Measurements from ENCODE around the gene TVP23C. TPM values are rescaled to one million over a fixed set of nuclear protein-coding genes. Genes with fewer than 3 reads are reported as not detected.
A peak's percentile ranks its signal among the peaks of the same experiment; 100 is the strongest.
"Not testable (repeated sequence)": the region's sequence is repeated elsewhere in the genome, so short reads cannot be mapped to it uniquely, and the experiment has no call there.

TVP23C gene
- total and polyA plus RNA-seq, 2 of the 8 experiments (the other 6 are each of a cell fraction or from before 2014, with no cell fraction given), result 2.9 to 9.6 TPM

- POLR2A ChIA-PET (ENCODE audit: partially characterized antibody); H3K9ac ChIP-seq (replicated peaks in 1 of 4; ENCODE audit: extremely low read depth in 1 of 4, low read depth in 3 of 4, low read length in 3 of 4); H3K14ac ChIP-seq (ENCODE audit: insufficient read length); H3K4ac ChIP-seq (replicated peaks; ENCODE audit: insufficient read length, low read depth, low read length); H3K36me3 ChIP-seq (ENCODE audit: control insufficient read depth in 2 of 4, insufficient read depth in 4 of 4, low read length in 3 of 4); H3K4me1 ChIP-seq (replicated peaks in 1 of 4; ENCODE audit: control insufficient read depth in 3 of 4, insufficient read depth in 4 of 4, low read length in 3 of 4); H3K27ac ChIP-seq (ENCODE audit: low read depth, low read length); H3K23ac ChIP-seq (ENCODE audit: insufficient read length); H3K9me3 ChIP-seq (ENCODE audit: insufficient read depth in 2 of 2, low read depth in 1 of 2, low read length in 1 of 2); H3K79me1 ChIP-seq (ENCODE audit: low read depth, low read length); H4K8ac ChIP-seq (ENCODE audit: extremely low read depth, insufficient read depth, low read length); H3K23me2 ChIP-seq (ENCODE audit: low read depth, low read length); H2BK20ac ChIP-seq (ENCODE audit: low read length); H2BK12ac ChIP-seq (ENCODE audit: low read depth, low read length); H3K18ac ChIP-seq (ENCODE audit: extremely low read depth, low read length); H4K20me1 ChIP-seq (replicated peaks in 1 of 2; ENCODE audit: control insufficient read depth in 1 of 2, insufficient read depth in 2 of 2, low read length in 2 of 2); H4K91ac ChIP-seq (replicated peaks; ENCODE audit: insufficient read length, low read length); H3K4me3 ChIP-seq (ENCODE audit: extremely low read depth in 1 of 4, insufficient read depth in 2 of 4, low read depth in 3 of 4, low read length in 4 of 4); H2BK15ac ChIP-seq (ENCODE audit: low read length); H4K5ac ChIP-seq (ENCODE audit: insufficient read length, low read depth, low read length); H2AFZ ChIP-seq (ENCODE audit: low read length); DNase-seq (ENCODE audit: low read depth in 1 of 2, low spot score in 2 of 2); CTCF ChIA-PET (ENCODE audit: partially characterized antibody); H2BK120ac ChIP-seq (replicated peaks; ENCODE audit: low read depth, low read length); H3K56ac ChIP-seq (replicated peaks; ENCODE audit: insufficient read length, low read depth, low read length); H2BK5ac ChIP-seq (ENCODE audit: low read depth, low read length); H3K4me2 ChIP-seq (ENCODE audit: insufficient read depth in 1 of 2, low read depth in 2 of 2, low read length in 2 of 2); H3K79me2 ChIP-seq (ENCODE audit: control insufficient read depth in 1 of 2, insufficient read depth in 2 of 2, low read length in 2 of 2); H3K27me3 ChIP-seq (replicated peaks in 1 of 4; ENCODE audit: control insufficient read depth in 3 of 4, extremely low read depth in 1 of 4, insufficient read depth in 3 of 4, low read length in 3 of 4); H2AK5ac ChIP-seq (ENCODE audit: low read depth, low read length): not testable (repeated sequence)
- 19% methylated on average over 4 of the region's 4 CpGs; no CpG with 5 or more reads in 1 of the 2 experiments for WGBS, 2 experiments (ENCODE audit: extremely low coverage in 1 of 2, insufficient coverage in 1 of 2, insufficient read length in 1 of 2, insufficient replicate concordance in 2 of 2, low coverage in 1 of 2, low lambda C conversion rate in 2 of 2, missing lambda C conversion rate in 1 of 2)
- peak; percentile 85 for FAIRE-seq
- peak in 1 of 3 experiments; percentile 5; a peak in 1 of 4 replicates for TF ChIP-seq CTCF (IDR thresholded peaks at IDR 0.05; ENCODE audit: control extremely low read depth in 1 of 3, insufficient read depth in 1 of 3, low read depth in 1 of 3, low read length in 3 of 3)
- peak in 1 of 2 experiments; percentile 4; a peak in 1 of 4 replicates for TF ChIP-seq RAD21 (IDR thresholded peaks at IDR 0.05 in 1 of 2, conservative IDR thresholded peaks at IDR 0.05 in 1 of 2; ENCODE audit: low read depth in 2 of 2, low read length in 2 of 2)
Measured at GRCh38 chr17:15573870-15574269, 10.6 kb upstream of the TVP23C start.
